ENCODE measurements around the gene HMGCL.
A peak's percentile ranks its signal among the peaks of the same experiment; 100 is the strongest.
"Not testable (repeated sequence)": the region's sequence is repeated elsewhere in the genome, so short reads cannot be mapped to it uniquely, and the experiment has no call there.

HMGCL gene

GRCh38 chr1:23825076-23825761, at the start of gene HMGCL:
HMGCL (minus strand) TSS chr1:23825429; CDS start chr1:23825415, 14 bp downstream.
- peak; percentile 81 to 85 for DNase-seq (ENCODE audit: low read depth in 2 of 2)

GRCh38 chr1:23872421-23872820, 47.2 kb upstream of the HMGCL start:
- DNase-seq (ENCODE audit: low read depth in 2 of 2), result no peak

GRCh38 chr1:23869051-23869450, 43.8 kb upstream of the HMGCL start:
- no peak for DNase-seq (ENCODE audit: low read depth in 2 of 2)

- peak in 1 of 2 experiments; percentile 1 for DNase-seq (ENCODE audit: low read depth in 2 of 2)
Measured at GRCh38 chr1:23868557-23869016, 43.4 kb upstream of the HMGCL start.

GRCh38 chr1:23867895-23868556, 42.8 kb upstream of the HMGCL start, which contains the start of gene FUCA1:
FUCA1 (minus strand) TSS chr1:23868290; CDS start chr1:23868286, 4 bp downstream.
- peak; percentile 89 to 90 for DNase-seq (ENCODE audit: low read depth in 2 of 2)

- no peak for DNase-seq (ENCODE audit: low read depth in 2 of 2)
Measured at GRCh38 chr1:23867542-23867894, 42.3 kb upstream of the HMGCL start.

GRCh38 chr1:23865543-23865930, 40.3 kb upstream of the HMGCL start:
- DNase-seq (ENCODE audit: low read depth in 2 of 2), result no peak

GRCh38 chr1:23864801-23865542, 39.7 kb upstream of the HMGCL start:
- no peak for DNase-seq (ENCODE audit: low read depth in 2 of 2)

- no peak for DNase-seq (ENCODE audit: low read depth in 2 of 2)
Measured at GRCh38 chr1:23862640-23863039, 37.4 kb upstream of the HMGCL start.

GRCh38 chr1:23854568-23854967, 29.3 kb upstream of the HMGCL start:
- DNase-seq (ENCODE audit: low read depth in 2 of 2), result no peak

- DNase-seq (ENCODE audit: low read depth in 2 of 2), result not testable (repeated sequence)
Measured at GRCh38 chr1:23853124-23853523, 27.9 kb upstream of the HMGCL start.

GRCh38 chr1:23851406-23851805, 26.2 kb upstream of the HMGCL start:
- not testable (repeated sequence) for DNase-seq (ENCODE audit: low read depth in 2 of 2)

GRCh38 chr1:23848673-23849616, 23.7 kb upstream of the HMGCL start:
- no peak for DNase-seq (ENCODE audit: low read depth in 2 of 2)

GRCh38 chr1:23847482-23848095, 22.4 kb upstream of the HMGCL start:
- DNase-seq (ENCODE audit: low read depth in 2 of 2), result not testable (repeated sequence)

GRCh38 chr1:23845163-23845562, 19.9 kb upstream of the HMGCL start:
- no peak for DNase-seq (ENCODE audit: low read depth in 2 of 2)

- no peak for DNase-seq (ENCODE audit: low read depth in 2 of 2)
Measured at GRCh38 chr1:23843644-23844043, 18.4 kb upstream of the HMGCL start.

- peak; percentile 61 for DNase-seq (ENCODE audit: low read depth in 2 of 2)
Measured at GRCh38 chr1:23838401-23838866, 13.2 kb upstream of the HMGCL start.

GRCh38 chr1:23837908-23838307, 12.7 kb upstream of the HMGCL start:
- no peak for DNase-seq (ENCODE audit: low read depth in 2 of 2)

GRCh38 chr1:23836037-23836436, 10.8 kb upstream of the HMGCL start:
- no peak for DNase-seq (ENCODE audit: low read depth in 2 of 2)

GRCh38 chr1:23834156-23834555, 8.9 kb upstream of the HMGCL start:
- not testable (repeated sequence) for DNase-seq (ENCODE audit: low read depth in 2 of 2)

- no peak for DNase-seq (ENCODE audit: low read depth in 2 of 2)
Measured at GRCh38 chr1:23827717-23828116, 2.5 kb upstream of the HMGCL start.
